ENCODE measurements around the gene SMTN.

SMTN gene

DNA sequence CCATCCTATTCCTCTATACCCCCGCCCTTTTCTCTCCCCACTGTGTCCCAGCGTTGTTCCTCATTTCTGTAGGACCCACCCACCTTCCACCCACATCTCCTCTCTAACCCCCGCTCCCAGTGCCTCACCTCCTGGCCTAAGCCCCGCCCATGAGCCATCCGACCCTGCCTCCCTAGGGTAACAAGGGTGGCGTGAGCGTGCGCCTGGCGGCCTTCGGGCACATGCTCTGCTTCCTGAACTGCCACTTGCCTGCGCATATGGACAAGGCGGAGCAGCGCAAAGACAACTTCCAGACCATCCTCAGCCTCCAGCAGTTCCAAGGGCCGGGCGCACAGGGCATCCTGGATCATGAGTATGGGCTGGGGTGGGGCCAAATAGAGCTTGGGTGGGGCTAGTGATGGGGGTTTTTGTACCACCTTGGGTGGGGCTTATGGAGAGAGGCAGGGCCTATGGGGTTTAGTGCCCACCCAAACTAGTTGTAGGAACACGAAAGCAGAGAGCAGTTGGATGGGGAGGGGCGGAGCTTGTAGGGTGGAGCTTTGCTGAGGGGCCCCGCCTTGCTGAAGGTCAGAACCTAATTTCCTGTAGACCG, 46.2 kb downstream of the SMTN start:
- DNase-seq (ENCODE audit: low spot score), result no peak

- DNase-seq (ENCODE audit: low spot score), result no peak
Measured at GRCh38 chr22:31128156-31128555, 47.0 kb downstream of the SMTN start.

GRCh38 chr22:31130873-31131272, 49.8 kb downstream of the SMTN start:
- DNase-seq (ENCODE audit: low spot score), result no peak

DNA sequence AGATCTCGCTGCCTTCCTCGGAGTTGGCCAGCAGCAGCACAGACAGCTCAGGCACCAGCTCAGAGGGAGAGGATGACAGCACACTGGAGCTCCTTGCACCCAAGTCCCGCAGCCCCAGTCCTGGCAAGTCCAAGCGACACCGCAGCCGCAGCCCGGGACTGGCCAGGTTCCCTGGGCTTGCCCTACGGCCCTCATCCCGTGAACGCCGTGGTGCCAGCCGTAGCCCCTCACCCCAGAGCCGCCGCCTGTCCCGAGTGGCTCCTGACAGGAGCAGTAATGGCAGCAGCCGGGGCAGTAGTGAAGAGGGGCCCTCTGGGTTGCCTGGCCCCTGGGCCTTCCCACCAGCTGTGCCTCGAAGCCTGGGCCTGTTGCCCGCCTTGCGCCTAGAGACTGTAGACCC, 52.8 kb downstream of the SMTN start:
- DNase-seq (ENCODE audit: low spot score), result no peak

GRCh38 chr22:31134688-31135087, 53.6 kb downstream of the SMTN start:
- DNase-seq (ENCODE audit: low spot score), result no peak

- DNase-seq (ENCODE audit: low spot score), result no peak
Measured at GRCh38 chr22:31135706-31136105, 54.6 kb downstream of the SMTN start.

DNA sequence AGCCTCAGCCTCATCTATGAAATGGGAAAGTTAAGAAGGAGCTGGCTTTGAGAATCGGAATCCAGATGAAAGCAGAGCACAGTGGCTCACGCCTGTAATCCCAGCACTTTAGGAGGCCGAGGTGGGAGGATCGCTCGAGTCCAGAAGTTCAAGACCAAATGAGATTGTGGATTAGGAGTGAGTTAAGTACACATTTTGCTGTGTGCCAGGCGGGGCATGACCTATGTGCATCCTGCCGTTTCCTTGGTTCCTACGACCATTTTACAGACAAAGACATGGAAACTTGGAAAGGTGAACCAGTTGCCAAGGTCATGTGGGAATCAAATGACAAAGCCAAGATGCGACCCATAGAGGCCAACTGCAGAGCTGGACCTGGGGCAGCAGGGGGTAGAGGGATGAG, 55.0 kb downstream of the SMTN start:
- no peak for DNase-seq (ENCODE audit: low spot score)

GRCh38 chr22:31136711-31137110, 55.6 kb downstream of the SMTN start:
- DNase-seq (ENCODE audit: low spot score), result no peak

DNA sequence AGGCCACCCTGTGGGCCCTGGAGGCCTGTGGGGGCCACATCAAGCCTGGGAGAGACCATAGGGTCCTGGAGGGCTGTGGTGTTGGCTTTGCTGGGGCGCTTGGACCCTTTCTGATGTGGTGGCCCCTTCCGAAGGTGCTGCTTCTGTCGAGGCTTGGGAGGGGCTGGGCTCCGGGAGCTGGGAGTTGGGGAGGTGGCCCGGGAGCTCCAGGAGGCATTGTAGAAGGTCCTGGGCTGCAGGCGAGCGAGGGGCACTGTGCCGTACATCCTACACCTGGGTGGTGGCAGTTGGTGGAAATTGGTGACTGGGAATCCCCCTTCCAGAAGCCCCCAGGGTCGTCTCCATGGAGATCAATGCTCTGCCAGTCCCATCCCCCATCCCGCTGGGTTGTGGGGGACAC, 56.6 kb downstream of the SMTN start:
- no peak for DNase-seq (ENCODE audit: low spot score)

DNA sequence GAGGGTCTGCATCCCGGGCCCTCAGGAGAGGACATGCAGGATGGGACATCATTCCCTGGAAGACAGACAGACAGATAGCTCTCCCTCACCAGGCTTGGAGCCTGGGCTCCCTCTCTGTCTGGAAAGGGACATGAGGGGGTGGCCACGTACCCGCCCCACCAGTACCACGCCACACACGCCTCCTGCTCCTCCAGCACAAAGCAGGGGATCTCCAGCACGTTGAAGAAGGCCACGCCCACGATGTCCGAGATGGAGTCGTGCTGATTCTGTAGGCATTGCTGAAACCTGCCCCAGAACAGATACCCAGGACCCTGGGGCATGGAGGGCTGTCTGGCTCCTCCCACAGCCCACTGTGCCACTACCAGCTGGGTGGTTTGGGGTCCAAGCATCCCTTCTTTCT, 57.0 kb downstream of the SMTN start:
- DNase-seq (ENCODE audit: low spot score), result no peak

- DNase-seq (ENCODE audit: low spot score), result no peak
Measured at GRCh38 chr22:31139066-31139465, 57.9 kb downstream of the SMTN start.

GRCh38 chr22:31139866-31140716, 59.0 kb downstream of the SMTN start, which contains the start of gene PLA2G3:
Gene PLA2G3 (minus strand): TSS chr22:31140508. CDS start chr22:31140354, 154 bp downstream.
- no peak for DNase-seq (ENCODE audit: low spot score)

GRCh38 chr22:31140746-31141145, 59.6 kb downstream of the SMTN start:
- DNase-seq (ENCODE audit: low spot score), result no peak

GRCh38 chr22:31141551-31141950, 60.4 kb downstream of the SMTN start:
- no peak for DNase-seq (ENCODE audit: low spot score)

DNA sequence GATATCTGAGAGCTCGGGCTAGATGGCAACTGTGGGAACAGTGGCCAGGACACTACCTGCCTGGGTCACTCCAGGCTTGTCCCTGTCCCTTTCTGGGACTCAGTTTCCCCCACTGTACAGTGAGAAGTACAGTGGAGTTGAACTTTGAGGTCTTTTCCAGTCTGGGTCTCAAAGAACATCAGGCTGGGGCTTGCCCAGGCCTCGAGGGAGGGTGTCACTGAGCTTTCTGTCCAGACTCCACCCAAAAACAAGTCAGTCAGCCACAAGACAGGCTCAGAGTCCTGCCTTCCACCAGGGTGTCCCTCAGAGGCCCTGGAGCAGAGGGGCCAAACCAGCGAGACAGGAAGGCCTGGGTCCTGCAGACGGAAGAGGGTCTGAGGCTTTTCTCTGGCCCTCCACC, 61.2 kb downstream of the SMTN start:
- no peak for DNase-seq (ENCODE audit: low spot score)

- no peak for DNase-seq (ENCODE audit: low spot score)
Measured at GRCh38 chr22:31143038-31143437, 61.9 kb downstream of the SMTN start.

- DNase-seq (ENCODE audit: low spot score), result no peak
Measured at GRCh38 chr22:31143537-31143936, 62.4 kb downstream of the SMTN start.

GRCh38 chr22:31144223-31144622, 63.1 kb downstream of the SMTN start:
- no peak for DNase-seq (ENCODE audit: low spot score)

DNA sequence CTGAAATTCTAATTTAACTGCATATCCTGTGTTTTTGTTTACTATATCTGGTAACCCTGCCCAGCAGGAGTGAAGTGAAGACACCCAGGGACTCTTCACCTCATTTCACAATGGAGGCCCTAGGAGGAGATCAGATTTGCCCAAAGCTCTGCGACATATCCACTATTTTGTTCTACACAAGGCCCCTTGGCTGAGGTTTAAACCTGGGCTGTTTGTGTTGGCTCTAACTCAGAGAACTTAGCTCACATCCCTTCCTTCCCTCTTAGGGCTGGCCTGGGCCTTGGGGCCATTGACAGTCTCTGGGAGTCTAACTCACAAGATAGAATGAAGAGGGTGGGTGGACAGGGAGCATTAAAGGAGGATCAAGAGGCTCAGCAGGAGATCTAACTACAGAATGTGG, 67.4 kb downstream of the SMTN start:
- no peak for DNase-seq (ENCODE audit: low spot score)

DNA sequence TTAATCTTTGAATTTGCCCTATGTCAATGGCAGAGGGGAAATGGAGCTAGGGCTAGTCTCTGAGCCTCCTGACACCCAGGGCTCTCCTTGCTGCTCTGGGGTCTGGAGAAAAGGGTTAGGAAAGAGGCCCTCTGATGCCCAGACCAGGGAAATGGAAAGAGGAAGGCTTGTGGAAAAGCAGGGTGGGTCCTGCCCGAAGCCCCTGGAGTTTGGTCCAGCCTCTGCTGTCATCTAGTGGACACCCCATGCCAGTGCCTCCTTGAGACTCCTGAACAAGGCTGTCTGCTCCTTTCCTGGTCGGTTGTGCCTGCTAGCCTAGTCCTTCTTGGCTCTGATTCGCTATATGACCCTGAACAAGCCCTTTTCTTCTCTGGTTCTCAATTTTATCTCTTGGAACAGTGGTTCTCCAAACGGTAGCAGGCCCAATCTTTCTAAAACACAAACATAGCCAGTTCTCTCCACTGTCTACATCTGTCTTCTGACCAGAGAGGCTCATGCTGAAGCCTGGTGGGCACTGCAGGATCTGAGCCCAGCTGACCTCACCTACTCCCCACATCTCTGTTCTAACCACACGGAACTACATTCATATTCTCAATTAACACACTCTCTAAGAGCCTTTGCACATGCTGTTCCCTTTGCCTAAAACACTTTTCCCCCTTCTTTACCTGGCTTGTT, 68.0 kb downstream of the SMTN start:
- DNase-seq (ENCODE audit: low spot score), result peak; percentile 55

DNA sequence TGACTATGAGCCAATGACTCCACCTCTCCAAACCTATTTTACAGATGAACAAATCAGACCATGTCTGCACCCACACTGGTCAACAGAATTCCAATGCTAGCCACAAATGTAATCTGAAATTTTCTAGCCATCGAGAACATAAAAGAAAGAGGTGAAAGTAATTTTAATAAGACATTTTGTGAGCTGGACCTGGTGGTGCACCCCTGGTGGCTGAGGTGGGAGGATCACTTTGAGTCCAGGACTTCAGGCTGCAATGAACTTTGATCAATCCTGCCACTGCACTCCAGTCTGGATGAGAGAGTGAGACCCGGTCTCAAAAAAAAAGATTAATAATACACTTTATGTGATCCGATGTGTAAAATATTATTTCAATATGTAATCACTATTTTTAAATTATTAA, 69.5 kb downstream of the SMTN start:
- no peak for DNase-seq (ENCODE audit: low spot score)

DNA sequence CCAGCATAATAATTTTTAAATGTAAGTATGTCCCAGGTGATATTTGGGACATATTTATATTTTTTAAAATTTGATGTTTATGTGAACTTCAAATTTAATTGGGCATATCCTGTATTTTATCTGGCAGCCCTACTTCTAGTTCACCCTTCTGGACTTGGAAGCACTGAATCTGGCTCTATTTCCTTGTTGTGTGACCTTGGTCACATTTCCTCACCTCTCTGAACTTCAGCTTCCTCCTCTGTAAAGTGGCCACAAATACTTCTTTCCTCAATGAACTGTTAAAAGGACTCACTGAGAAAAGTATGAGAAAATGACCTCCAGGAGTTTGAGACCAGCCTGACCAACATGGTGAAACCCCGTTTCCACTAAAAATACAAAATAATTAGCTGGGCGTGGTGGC, 70.8 kb downstream of the SMTN start:
- DNase-seq (ENCODE audit: low spot score), result no peak

GRCh38 chr22:31153357-31153756, 72.2 kb downstream of the SMTN start:
- DNase-seq (ENCODE audit: low spot score), result no peak
